Activated CD8-positive, alpha-beta memory T cell treated with anti-CD3 and anti-CD28 coated beads, Interleukin-2, amount 50 U/mL, for 48 hours (primary cell): ENCODE data around the gene XPR1.
"Not testable (repeated sequence)": the region's sequence is repeated elsewhere in the genome, so short reads cannot be mapped to it uniquely, and the experiment has no call there.

Experiments used
- DNase-seq: peaks from one replicate; pipeline ENCODE4 v3.0.0-alpha.2; 2020

XPR1 gene

DNA sequence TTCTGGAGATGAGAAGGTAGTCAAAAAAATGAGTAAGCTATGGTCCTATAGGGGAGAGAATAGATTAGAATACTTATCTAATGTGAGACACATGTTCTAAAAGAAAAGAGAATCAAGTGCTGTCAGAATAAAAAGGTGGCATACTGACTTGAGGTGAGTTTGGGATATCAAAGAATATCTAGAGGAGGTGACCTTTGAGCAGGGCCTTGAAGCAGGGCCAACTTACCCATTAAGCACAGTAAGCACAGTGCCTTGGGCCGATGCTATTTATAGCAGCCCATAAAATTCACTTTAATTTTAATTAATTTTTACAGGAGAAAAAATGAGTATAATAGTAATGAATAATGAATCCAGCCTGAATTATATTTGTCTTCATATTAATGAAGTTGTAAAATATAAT is 92.2 kb downstream of the XPR1 start:
- no peak for DNase-seq

DNA sequence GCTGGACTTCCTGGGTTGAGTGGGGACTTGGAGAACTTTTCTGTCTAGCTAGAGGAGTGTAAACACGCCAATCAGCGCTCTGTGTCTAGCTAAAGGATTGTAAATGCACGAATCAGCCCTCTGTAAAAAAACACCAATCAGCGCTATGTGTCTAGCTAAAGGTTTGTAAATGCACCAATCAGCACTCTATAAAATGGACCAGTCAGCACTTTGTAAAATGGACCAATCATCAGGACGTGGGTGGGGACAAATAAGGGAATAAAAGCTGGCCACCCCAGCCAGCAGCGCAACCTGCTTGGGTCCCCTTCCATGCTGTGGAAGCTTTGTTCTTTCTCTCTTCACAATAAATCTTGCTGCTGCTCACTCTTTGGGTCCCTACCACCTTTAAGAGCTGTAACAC is 94.2 kb downstream of the XPR1 start:
- DNase-seq, result not testable (repeated sequence)

GRCh38 chr1:180727751-180728150 is 95.9 kb downstream of the XPR1 start:
- DNase-seq, result not testable (repeated sequence)

DNA sequence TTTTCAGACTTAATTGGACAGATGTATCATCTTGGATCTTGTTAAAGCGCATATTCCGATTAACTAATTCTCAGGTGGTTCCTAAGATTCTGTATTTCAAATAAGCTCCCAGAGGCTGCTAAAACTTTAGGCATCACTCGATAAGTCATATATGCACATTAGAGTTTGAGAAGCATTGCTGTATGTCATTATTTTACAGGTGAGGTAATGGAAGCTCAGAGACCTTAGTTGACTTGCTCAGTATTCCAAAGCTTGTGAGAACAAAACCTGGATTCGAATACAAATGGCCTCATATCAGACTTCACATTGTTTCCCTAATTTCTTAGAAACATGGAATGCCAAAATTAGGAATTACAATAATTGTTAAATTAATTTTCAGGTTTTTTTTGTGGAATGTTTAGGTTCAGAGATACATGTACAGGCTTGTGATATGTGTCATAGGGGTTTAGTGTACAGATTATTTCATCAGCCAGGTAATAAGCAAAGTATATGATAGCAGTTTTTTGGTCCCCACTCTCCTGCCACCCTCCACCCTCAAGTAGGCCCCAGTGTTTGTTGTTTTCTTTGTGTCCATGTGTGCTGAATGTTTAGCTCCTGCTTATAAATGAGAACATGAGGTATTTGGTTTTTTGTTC is 96.8 kb downstream of the XPR1 start:
- DNase-seq, result no peak

GRCh38 chr1:180731131-180731530 is 99.3 kb downstream of the XPR1 start:
- DNase-seq, result no peak

- DNase-seq, result no peak
Measured at GRCh38 chr1:180732866-180733265, 101.0 kb downstream of the XPR1 start.

GRCh38 chr1:180734366-180734765 is 102.5 kb downstream of the XPR1 start:
- DNase-seq, result no peak

DNA sequence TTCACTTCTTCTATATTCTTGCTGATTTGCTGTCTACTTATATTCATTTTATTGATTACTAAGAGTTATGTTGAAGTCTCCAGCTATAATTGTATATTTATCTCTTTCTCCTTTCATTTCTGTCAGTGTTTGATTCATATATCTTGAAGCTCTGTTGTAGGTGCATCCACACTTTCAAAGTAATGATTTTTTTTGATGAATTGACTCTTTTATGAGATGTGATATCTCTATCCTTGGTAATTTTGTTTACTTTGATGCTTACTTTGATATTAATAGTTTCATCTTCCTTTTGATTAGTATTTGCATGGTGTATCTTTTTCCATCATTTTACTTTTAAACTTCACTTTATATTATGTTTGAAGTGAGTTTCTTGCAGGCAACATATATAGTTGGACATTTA is 110.8 kb downstream of the XPR1 start:
- DNase-seq, result no peak

GRCh38 chr1:180743868-180744267 is 112.0 kb downstream of the XPR1 start:
- DNase-seq, result no peak

DNA sequence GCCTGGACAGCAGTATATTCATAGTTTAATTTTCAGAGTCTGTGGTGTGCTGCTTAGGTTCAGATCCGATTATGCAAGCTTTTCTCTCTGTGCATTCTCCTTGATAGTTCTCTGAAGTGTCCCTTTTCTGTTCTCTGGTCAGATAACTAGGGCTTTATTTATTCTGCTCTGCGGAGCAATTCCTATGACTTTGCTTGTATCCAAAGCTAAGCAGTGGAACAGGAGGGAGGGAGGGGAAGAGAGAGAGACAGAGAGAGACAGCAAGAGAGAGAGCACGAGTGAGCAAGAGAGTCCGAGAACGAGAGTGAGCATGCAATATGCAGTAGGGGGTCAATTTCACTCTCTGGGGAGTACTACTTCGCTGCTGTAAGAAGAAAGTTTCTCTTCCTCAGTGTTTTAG is 113.3 kb downstream of the XPR1 start:
- no peak for DNase-seq

GRCh38 chr1:180751921-180752320 is 120.1 kb downstream of the XPR1 start:
- no peak for DNase-seq

GRCh38 chr1:180754453-180754852 is 122.6 kb downstream of the XPR1 start:
- DNase-seq, result no peak

GRCh38 chr1:180757657-180758056 is 125.8 kb downstream of the XPR1 start:
- DNase-seq, result no peak

GRCh38 chr1:180762796-180763195 is 131.0 kb downstream of the XPR1 start:
- DNase-seq, result no peak

GRCh38 chr1:180765151-180765550 is 133.3 kb downstream of the XPR1 start:
- no peak for DNase-seq

GRCh38 chr1:180769889-180770288 is 138.1 kb downstream of the XPR1 start:
- DNase-seq, result no peak

- DNase-seq, result no peak
Measured at GRCh38 chr1:180773210-180773865, 141.5 kb downstream of the XPR1 start.

- no peak for DNase-seq
Measured at GRCh38 chr1:180775801-180776200, 144.0 kb downstream of the XPR1 start.

DNA sequence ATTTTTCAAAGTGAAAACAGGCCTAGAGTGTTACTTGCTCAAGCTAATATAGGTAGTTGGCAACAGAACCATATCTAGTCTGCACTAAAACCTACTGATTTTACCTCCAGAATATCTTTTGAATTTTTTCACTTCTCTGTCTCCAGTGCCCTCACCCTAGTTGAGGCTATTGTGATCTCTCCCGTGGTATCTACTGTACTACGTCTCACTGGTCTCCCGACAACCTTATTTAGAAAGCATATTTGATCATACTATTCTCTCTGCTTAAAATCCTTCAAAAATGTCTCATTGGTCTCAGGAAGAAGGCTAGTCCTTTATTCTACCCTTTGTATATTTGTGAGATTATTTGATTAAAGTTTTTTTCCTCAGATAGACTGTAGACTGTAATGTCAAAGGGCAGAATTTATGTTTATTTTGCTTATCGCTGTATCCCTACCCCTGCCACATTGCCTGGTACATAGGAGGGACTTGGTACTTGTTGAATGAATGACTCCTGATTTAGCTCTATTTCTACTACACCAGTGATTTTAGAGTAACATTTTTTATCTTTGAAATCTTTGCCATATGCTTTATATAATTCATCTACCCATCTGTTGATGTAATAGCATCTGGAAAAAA is 145.4 kb downstream of the XPR1 start:
- DNase-seq, result no peak

DNA sequence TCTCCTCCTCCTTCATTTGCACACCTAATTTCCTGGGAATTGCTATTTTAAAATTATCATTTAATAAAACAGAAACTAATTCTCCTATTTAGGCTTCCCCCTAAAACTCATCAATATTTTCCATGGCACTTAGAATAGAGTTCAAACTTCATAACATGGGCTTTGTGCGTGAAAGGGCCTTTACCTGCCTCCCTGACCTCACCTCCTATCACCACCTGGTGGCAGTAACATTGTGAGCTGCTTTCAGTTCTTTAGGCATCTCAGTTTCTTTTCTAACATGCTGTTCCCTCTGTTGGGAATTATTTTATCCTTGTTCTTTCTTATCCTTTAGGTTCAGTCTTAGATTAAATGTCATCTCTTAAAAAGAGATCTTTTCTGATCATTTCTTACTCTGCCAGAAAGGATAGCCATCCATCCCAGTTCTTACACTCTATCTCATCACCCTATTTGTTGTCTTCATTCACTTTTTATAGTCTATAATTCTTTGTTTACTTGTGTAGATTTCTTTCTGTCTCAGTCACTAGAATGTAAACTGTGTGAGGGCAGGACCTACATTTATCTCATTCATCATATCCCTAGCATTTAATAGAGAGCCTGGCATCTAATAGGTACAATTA is 147.1 kb downstream of the XPR1 start:
- no peak for DNase-seq

GRCh38 chr1:180779584-180779983 is 147.8 kb downstream of the XPR1 start:
- DNase-seq, result no peak

- no peak for DNase-seq
Measured at GRCh38 chr1:180781718-180782117, 149.9 kb downstream of the XPR1 start.

DNA sequence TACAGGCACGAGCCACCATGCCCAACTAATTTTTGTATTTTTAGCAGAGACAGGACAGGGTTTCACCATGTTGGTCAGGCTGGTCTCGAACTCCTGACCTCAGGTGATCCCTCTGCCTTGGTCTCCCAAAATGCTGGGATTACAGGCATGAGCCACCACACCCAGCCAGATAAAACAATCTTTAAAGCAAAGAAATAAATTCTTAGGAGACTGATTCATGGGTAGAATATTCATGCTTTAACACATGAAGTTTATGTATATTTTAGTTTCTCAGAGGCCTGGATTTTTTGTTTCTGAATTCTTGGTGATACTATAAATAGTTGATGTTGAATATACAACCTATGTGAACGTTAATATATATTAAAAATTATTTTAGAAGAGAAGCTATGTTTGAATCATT is 153.5 kb downstream of the XPR1 start:
- no peak for DNase-seq

DNA sequence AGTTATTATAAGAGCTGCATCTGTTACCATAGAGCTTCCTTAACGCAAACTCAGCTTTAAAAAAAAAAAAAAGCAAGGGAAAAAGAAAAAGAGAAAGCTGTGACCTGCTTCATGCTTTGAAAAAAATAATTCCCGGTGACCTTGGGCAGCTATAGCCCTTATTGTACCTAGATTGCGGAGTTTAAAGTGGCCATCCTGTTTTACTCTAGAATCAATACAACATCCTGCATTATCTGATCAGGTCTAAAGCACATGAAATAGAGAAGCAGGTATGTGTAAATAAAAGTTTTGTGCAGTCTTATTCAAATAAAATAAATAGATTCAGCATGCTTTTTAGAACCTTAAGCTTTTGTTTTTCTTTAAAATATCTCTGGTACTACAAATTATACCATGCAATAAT is 154.1 kb downstream of the XPR1 start:
- no peak for DNase-seq
